Measurements from ENCODE around the gene TNNT2. TPM values are rescaled to one million over a fixed set of nuclear protein-coding genes. Genes with fewer than 3 reads are reported as not detected.

The TNNT2 gene
- total and polyA plus RNA-seq, 4 donors, result 0.17 to 0.28 (median 0.25) TPM; not detected in 1

DNA sequence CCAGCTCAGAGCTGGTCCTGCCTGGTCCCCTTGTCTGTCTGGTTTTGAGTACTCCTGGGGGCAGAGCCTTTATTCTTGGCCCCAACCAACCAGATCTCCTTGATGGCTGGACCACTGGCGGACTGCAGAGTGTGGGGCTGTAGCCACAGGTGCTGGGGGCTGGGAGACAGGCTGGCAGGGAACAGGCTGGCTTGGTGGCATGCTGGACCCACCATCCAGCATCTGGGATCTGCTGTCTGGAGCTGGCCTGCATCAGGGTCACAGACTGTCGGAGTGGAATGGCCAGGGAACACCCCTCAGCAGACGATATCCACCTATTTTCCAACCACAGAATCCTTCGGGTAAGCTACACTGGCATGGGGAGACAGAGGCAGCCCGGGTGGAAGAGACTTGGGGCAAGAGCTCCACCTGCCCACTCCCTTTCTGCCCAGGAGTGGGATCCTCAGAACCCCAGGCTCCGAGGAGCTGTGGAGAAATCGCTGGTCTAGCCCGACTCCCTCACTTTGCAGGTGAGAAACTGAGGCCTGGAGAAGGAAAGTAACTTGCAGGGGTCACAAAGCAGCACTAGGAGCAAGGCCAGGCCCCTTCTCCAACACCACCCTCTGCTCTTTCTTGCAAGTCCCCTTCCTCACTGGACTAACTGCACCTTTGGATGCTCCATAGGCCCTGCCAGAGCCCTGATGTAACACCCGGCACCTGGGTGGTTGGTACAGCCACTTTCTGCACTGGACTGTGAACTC, 40.6 kb downstream of the TNNT2 start:
- Histone ChIP-seq H3K9me3 (ENCODE audit: control insufficient read depth in 4 of 4, low read length in 3 of 4) (peaks cover 0 to 3% (median under 1%) of the 10 kb centered on the region in 4 donors), H3K27me3 (ENCODE audit: control insufficient read depth in 4 of 4, insufficient read depth in 4 of 4, low read length in 3 of 4) (no peaks in the 10 kb centered on the region), H3K4me1 (ENCODE audit: control insufficient read depth in 4 of 4, insufficient read depth in 4 of 4, low read length in 3 of 4) (no peaks in the 10 kb centered on the region), H3K4me3 (ENCODE audit: low read depth in 1 of 3, low read length in 3 of 3) (no peak overlapping the region), H3K36me3 (ENCODE audit: control insufficient read depth in 4 of 4, insufficient read depth in 3 of 4, low read depth in 1 of 4, low read length in 3 of 4) (no peaks in the 10 kb centered on the region), H3K9ac (ENCODE audit: low read depth in 1 of 2, low read length in 2 of 2) (no peak overlapping the region), H3K27ac (ENCODE audit: low read depth in 1 of 2, low read length in 2 of 2) (no peak overlapping the region)
- no peak for TF ChIP-seq RXRA (IDR thresholded peaks at IDR 0.05)
- TF ChIP-seq RAD21 (IDR thresholded peaks at IDR 0.05), result no peak
- no peak for TF ChIP-seq ZBTB33 (IDR thresholded peaks at IDR 0.05)
- no peak for TF ChIP-seq JUND (IDR thresholded peaks at IDR 0.05)
- TF ChIP-seq SP1 (IDR thresholded peaks at IDR 0.05), result no peak
- TF ChIP-seq, protein P1, sequence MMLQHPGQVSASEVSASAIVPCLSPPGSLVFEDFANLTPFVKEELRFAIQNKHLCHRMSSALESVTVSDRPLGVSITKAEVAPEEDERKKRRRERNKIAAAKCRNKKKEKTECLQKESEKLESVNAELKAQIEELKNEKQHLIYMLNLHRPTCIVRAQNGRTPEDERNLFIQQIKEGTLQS (IDR thresholded peaks at IDR 0.05), result no peak
- no peak for TF ChIP-seq EGR1 (IDR thresholded peaks at IDR 0.05; ENCODE audit: low read depth in 2 of 2)
- no peak for TF ChIP-seq MAX (IDR thresholded peaks at IDR 0.05)
- TF ChIP-seq FOXA1 (IDR thresholded peaks at IDR 0.05), result no peak
- TF ChIP-seq REST (IDR thresholded peaks at IDR 0.05), result no peak
- TF ChIP-seq FOXA2 (IDR thresholded peaks at IDR 0.05), result no peak
- no peak for TF ChIP-seq GABPA (IDR thresholded peaks at IDR 0.05 in 1 of 2, conservative IDR thresholded peaks at IDR 0.05 in 1 of 2)
- no peak for TF ChIP-seq TAF1 (conservative IDR thresholded peaks at IDR 0.05)
- no peak for DNase-seq (ENCODE audit: low spot score)
- WGBS, result 89% methylated on average over 9 of the region's 9 CpGs

- no peak overlapping the region for H3K9ac ChIP-seq (ENCODE audit: low read depth in 1 of 2, low read length in 2 of 2)
- no peak overlapping the region for H3K27ac ChIP-seq (ENCODE audit: low read depth in 1 of 2, low read length in 2 of 2)
- no peak overlapping the region for H3K4me3 ChIP-seq (ENCODE audit: low read depth in 1 of 3, low read length in 3 of 3)
- no peak for TF ChIP-seq FOXA1 (IDR thresholded peaks at IDR 0.05)
- no peak for TF ChIP-seq MAX (IDR thresholded peaks at IDR 0.05)
- TF ChIP-seq YY1 (IDR thresholded peaks at IDR 0.05), result no peak
- no peak for TF ChIP-seq SP1 (IDR thresholded peaks at IDR 0.05)
- H3K9me3 ChIP-seq (ENCODE audit: control insufficient read depth in 4 of 4, low read length in 3 of 4), result no peaks in the 10 kb centered on the region
- H3K36me3 ChIP-seq (ENCODE audit: control insufficient read depth in 4 of 4, insufficient read depth in 3 of 4, low read depth in 1 of 4, low read length in 3 of 4), result no peaks in the 10 kb centered on the region
- H3K27me3 ChIP-seq (ENCODE audit: control insufficient read depth in 4 of 4, insufficient read depth in 4 of 4, low read length in 3 of 4), result no peaks in the 10 kb centered on the region
- no peak for DNase-seq (ENCODE audit: low spot score)
- WGBS, result 68% methylated on average over 3 of the region's 3 CpGs
- no peaks in the 10 kb centered on the region for H3K4me1 ChIP-seq (ENCODE audit: control insufficient read depth in 4 of 4, insufficient read depth in 4 of 4, low read length in 3 of 4)
Measured at GRCh38 chr1:201335901-201336300, 41.6 kb downstream of the TNNT2 start.
